Anterior cingulate cortex (tissue), 58 donors: ENCODE measurements around the gene ZNF792.
A peak's percentile ranks its signal among the peaks of the same experiment; 100 is the strongest.
"Not testable (repeated sequence)": the region's sequence is repeated elsewhere in the genome, so short reads cannot be mapped to it uniquely, and the experiment has no call there.

ENCODE experiments used
- DNase-seq, 58 donors: peaks; one replicate each; lab custom pipeline; 2025; lab: John Stamatoyannopoulos, UW

ZNF792 gene

GRCh38 chr19:34999498-35000337, 35.7 kb upstream of the ZNF792 start, which contains the start of gene GRAMD1A:
Gene GRAMD1A, plus strand, starts transcription at chr19:35000323. Its CDS starts 156 bp downstream, at chr19:35000479.
- peak in 57 of 58 donors; percentile 25 to 86 (median 72) for DNase-seq

- peak in 1 of 58 donors; percentile 11 for DNase-seq
These were observed 34.9 kb upstream of the ZNF792 start for GRCh38 chr19:34998777-34999497.

GRCh38 chr19:34998224-34998623, 34.2 kb upstream of the ZNF792 start:
- DNase-seq: not testable (repeated sequence)

- no peak for DNase-seq
These were observed 33.1 kb upstream of the ZNF792 start for GRCh38 chr19:34997071-34997617.

- no peak for DNase-seq
These were observed 31.5 kb upstream of the ZNF792 start for GRCh38 chr19:34995551-34995950.

- no peak for DNase-seq
These were observed 30.9 kb upstream of the ZNF792 start for GRCh38 chr19:34994643-34995541.

- no peak for DNase-seq
These were observed 30.2 kb upstream of the ZNF792 start for GRCh38 chr19:34994286-34994642.

GRCh38 chr19:34992582-34992981, 28.6 kb upstream of the ZNF792 start:
- not testable (repeated sequence) for DNase-seq

- no peak for DNase-seq
These were observed 27.7 kb upstream of the ZNF792 start for GRCh38 chr19:34991542-34992333.

- no peak for DNase-seq
These were observed 26.7 kb upstream of the ZNF792 start for GRCh38 chr19:34990578-34991192.

- no peak for DNase-seq
These were observed 25.3 kb upstream of the ZNF792 start for GRCh38 chr19:34989298-34989697.

GRCh38 chr19:34988119-34988518, 24.1 kb upstream of the ZNF792 start:
- no peak for DNase-seq

GRCh38 chr19:34985249-34986022, 21.4 kb upstream of the ZNF792 start:
- DNase-seq: peak in 1 of 58 donors; percentile 3

GRCh38 chr19:34984287-34984686, 20.3 kb upstream of the ZNF792 start:
- DNase-seq: no peak

GRCh38 chr19:34983786-34984185, 19.8 kb upstream of the ZNF792 start:
- no peak for DNase-seq

- no peak for DNase-seq
These were observed 18.2 kb upstream of the ZNF792 start for GRCh38 chr19:34982275-34982674.

- no peak for DNase-seq
These were observed 16.0 kb upstream of the ZNF792 start for GRCh38 chr19:34979819-34980640.
